Measurements from ENCODE around the gene ZBTB7C.
"Not testable (repeated sequence)": the region's sequence is repeated elsewhere in the genome, so short reads cannot be mapped to it uniquely, and the experiment has no call there.

GRCh38 chr18:48281460-48281859, 127.7 kb downstream of the ZBTB7C start:
- TF ChIP-seq, protein P1, sequence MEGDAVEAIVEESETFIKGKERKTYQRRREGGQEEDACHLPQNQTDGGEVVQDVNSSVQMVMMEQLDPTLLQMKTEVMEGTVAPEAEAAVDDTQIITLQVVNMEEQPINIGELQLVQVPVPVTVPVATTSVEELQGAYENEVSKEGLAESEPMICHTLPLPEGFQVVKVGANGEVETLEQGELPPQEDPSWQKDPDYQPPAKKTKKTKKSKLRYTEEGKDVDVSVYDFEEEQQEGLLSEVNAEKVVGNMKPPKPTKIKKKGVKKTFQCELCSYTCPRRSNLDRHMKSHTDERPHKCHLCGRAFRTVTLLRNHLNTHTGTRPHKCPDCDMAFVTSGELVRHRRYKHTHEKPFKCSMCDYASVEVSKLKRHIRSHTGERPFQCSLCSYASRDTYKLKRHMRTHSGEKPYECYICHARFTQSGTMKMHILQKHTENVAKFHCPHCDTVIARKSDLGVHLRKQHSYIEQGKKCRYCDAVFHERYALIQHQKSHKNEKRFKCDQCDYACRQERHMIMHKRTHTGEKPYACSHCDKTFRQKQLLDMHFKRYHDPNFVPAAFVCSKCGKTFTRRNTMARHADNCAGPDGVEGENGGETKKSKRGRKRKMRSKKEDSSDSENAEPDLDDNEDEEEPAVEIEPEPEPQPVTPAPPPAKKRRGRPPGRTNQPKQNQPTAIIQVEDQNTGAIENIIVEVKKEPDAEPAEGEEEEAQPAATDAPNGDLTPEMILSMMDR (IDR thresholded peaks at IDR 0.05): not testable (repeated sequence)
- TF ChIP-seq POLR2A (IDR thresholded peaks at IDR 0.05): not testable (repeated sequence)

Measured in esophagus squamous epithelium (tissue), 4 donors.